GM12878 (cell line): ENCODE data around the gene APLP1.

Source experiments
- CEBPB ChIP-seq, 2 experiments: fragments of 150-350 bp in 1 of 2; IDR thresholded peaks; 2 replicates each; pipeline ENCODE4 v1.6.1; 2012 to 2014; ENCODE audit warnings: low read depth in 2 of 2, low read length in 2 of 2, borderline replicate concordance in 1 of 2, inconsistent platforms in 1 of 2
- CTCF ChIP-seq, 3 experiments: IDR thresholded peaks in 2 of 3; conservative IDR thresholded peaks in 1 of 3; 2 replicates each; pipeline ENCODE4 v1.5.1; 2011; ENCODE audit warnings: low read depth in 3 of 3, low read length in 3 of 3, mild to moderate bottlenecking in 3 of 3, control low read depth in 2 of 3, moderate library complexity in 2 of 3, inconsistent platforms in 1 of 3, mixed read lengths in 1 of 3; ENCODE audit not compliant: control insufficient read depth in 2 of 3, insufficient read depth in 1 of 3; ENCODE audit errors: extremely low read depth in 1 of 3
- MYC ChIP-seq: IDR thresholded peaks from 2 replicates; pipeline ENCODE4 v1.6.1; 2011; ENCODE audit warnings: mild to moderate bottlenecking, low read length, moderate library complexity, inconsistent platforms; ENCODE audit not compliant: insufficient read depth, insufficient replicate concordance, insufficient read length, severe bottlenecking
- POLR2A ChIP-seq: IDR thresholded peaks from 2 replicates; pipeline ENCODE4 v1.6.1; 2011; ENCODE audit warnings: low read depth, mild to moderate bottlenecking, low read length
- SPI1 ChIP-seq: IDR thresholded peaks from 2 replicates; pipeline ENCODE4 v1.6.1; 2011; ENCODE audit warnings: low read depth, mild to moderate bottlenecking, low read length, moderate library complexity, borderline replicate concordance; ENCODE audit not compliant: insufficient read depth
- TAF1 ChIP-seq: IDR thresholded peaks from 2 replicates; pipeline ENCODE4 v1.6.1; 2011; ENCODE audit warnings: mild to moderate bottlenecking, low read depth, low read length, borderline replicate concordance
- TARDBP ChIP-seq: IDR thresholded peaks from 2 replicates; pipeline ENCODE4 v1.6.1; 2016; ENCODE audit warnings: borderline replicate concordance
- TF ChIP-seq, protein P1 (sequence below): fragments of 450-650 bp; IDR thresholded peaks from 2 replicates; pipeline ENCODE4 v1.6.1; 2017; ENCODE audit warnings: mild to moderate bottlenecking
- TF ChIP-seq, protein P2 (sequence below): fragments of 450-650 bp; IDR thresholded peaks from 2 replicates; pipeline ENCODE4 v1.6.1; 2014; ENCODE audit warnings: mild to moderate bottlenecking

- no peak for TF ChIP-seq POLR2A
- TF ChIP-seq, protein P1, sequence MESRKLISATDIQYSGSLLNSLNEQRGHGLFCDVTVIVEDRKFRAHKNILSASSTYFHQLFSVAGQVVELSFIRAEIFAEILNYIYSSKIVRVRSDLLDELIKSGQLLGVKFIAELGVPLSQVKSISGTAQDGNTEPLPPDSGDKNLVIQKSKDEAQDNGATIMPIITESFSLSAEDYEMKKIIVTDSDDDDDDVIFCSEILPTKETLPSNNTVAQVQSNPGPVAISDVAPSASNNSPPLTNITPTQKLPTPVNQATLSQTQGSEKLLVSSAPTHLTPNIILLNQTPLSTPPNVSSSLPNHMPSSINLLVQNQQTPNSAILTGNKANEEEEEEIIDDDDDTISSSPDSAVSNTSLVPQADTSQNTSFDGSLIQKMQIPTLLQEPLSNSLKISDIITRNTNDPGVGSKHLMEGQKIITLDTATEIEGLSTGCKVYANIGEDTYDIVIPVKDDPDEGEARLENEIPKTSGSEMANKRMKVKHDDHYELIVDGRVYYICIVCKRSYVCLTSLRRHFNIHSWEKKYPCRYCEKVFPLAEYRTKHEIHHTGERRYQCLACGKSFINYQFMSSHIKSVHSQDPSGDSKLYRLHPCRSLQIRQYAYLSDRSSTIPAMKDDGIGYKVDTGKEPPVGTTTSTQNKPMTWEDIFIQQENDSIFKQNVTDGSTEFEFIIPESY: no peak
- TF ChIP-seq CTCF (IDR thresholded peaks at IDR 0.05 in 2 of 3, conservative IDR thresholded peaks at IDR 0.05 in 1 of 3; ENCODE audit: control insufficient read depth in 2 of 3, extremely low read depth in 1 of 3, insufficient read depth in 1 of 3, low read depth in 3 of 3, low read length in 3 of 3): no peak
- TF ChIP-seq SPI1: no peak
- TF ChIP-seq TAF1: no peak
- TF ChIP-seq CEBPB (IDR thresholded peaks at IDR 0.05; ENCODE audit: borderline replicate concordance in 1 of 2, low read depth in 2 of 2, low read length in 2 of 2): no peak
- TF ChIP-seq TARDBP: no peak
- no peak for TF ChIP-seq MYC
- TF ChIP-seq, protein P2, sequence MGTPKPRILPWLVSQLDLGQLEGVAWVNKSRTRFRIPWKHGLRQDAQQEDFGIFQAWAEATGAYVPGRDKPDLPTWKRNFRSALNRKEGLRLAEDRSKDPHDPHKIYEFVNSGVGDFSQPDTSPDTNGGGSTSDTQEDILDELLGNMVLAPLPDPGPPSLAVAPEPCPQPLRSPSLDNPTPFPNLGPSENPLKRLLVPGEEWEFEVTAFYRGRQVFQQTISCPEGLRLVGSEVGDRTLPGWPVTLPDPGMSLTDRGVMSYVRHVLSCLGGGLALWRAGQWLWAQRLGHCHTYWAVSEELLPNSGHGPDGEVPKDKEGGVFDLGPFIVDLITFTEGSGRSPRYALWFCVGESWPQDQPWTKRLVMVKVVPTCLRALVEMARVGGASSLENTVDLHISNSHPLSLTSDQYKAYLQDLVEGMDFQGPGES: no peak
Measured at GRCh38 chr19:35847911-35848310, 20.5 kb upstream of the APLP1 start.
